IMR-90 (cell line): ENCODE measurements around the gene KIF20B.

Source experiments
- CTCF ChIP-seq: conservative IDR thresholded peaks from 2 replicates; pipeline ENCODE4 v1.5.1; 2012; ENCODE audit warnings: mild to moderate bottlenecking, low read depth, low read length, improper control_type of control experiment
- MAFK ChIP-seq: IDR thresholded peaks from 2 replicates; pipeline ENCODE4 v1.6.1; 2012; ENCODE audit warnings: low read depth, low read length, improper control_type of control experiment
- POLR2A ChIP-seq: IDR thresholded peaks from 2 replicates; pipeline ENCODE4 v1.6.1; 2012; ENCODE audit warnings: mild to moderate bottlenecking, low read depth, low read length
- RAD21 ChIP-seq: IDR thresholded peaks from 2 replicates; pipeline ENCODE4 v1.6.1; 2012; ENCODE audit warnings: low read length, improper control_type of control experiment
- RFX5 ChIP-seq: IDR thresholded peaks from 2 replicates; pipeline ENCODE4 v1.8.0; 2012; ENCODE audit warnings: low read depth, mild to moderate bottlenecking, low read length, moderate library complexity
- SMC3 ChIP-seq: fragments of 150-350 bp; IDR thresholded peaks from 2 replicates; pipeline ENCODE4 v1.6.1; 2016; ENCODE audit warnings: low read depth, mild to moderate bottlenecking, antibody characterized with exemption, low read length, moderate library complexity

- TF ChIP-seq CTCF (no peak), MAFK (no peak), SMC3 (no peak), POLR2A (no peak), RFX5 (no peak), RAD21 (no peak)
Measured at GRCh38 chr10:89699581-89700064, 1.8 kb upstream of the KIF20B start.
